Frontal cortex (tissue), 4 donors: ENCODE data around the gene CRIP1. TPM values are rescaled to one million over a fixed set of nuclear protein-coding genes. Genes with fewer than 3 reads are reported as not detected.

Experiments used
- DNase-seq, 2 donors: peaks; one replicate each; pipeline ENCODE4 v3.0.0; 2012; ENCODE audit warnings: low spot score in 2 of 2
- FAIRE-seq: peaks from 2 replicates; lab custom pipeline; 2012; peaks lifted over from hg19 to GRCh38; lab: Jason Lieb, UNC
- total RNA-seq: library from RNA; depleted of rRNA; stranded (reverse); fragments of >200 nt; gene quantifications from one replicate; pipeline ENCODE4 v1.2.3, GENCODE V29; 2014
- donor health status: control.
- donor health status: control.
- donor health status: control.

The CRIP1 gene
- total RNA-seq, 1 donor from 2014 or later = not detected

GRCh38 chr14:105490267-105490571, 3.5 kb downstream of the CRIP1 start:
- FAIRE-seq = no peak

GRCh38 chr14:105490572-105491365, 4.1 kb downstream of the CRIP1 start, which contains the start of gene TEDC1:
TEDC1 (plus strand) TSS chr14:105491246; CDS start chr14:105491376, 130 bp downstream.
- peak; percentile 98 for DNase-seq
- FAIRE-seq = peak; percentile 97

More at GRCh38 chr14:105490267-105490571, 3.5 kb downstream of the CRIP1 start:
- no peak for DNase-seq

- DNase-seq (peak in 1 of 2 donors; percentile 69), FAIRE-seq (no peak)
Observed at GRCh38 chr14:105491366-105491973, 4.8 kb downstream of the CRIP1 start.

GRCh38 chr14:105492031-105492970, 5.6 kb downstream of the CRIP1 start:
- no peak for FAIRE-seq
- no peak for DNase-seq

- DNase-seq = no peak
- no peak for FAIRE-seq
Observed at GRCh38 chr14:105492971-105493871, 6.5 kb downstream of the CRIP1 start.

- FAIRE-seq (no peak), DNase-seq (no peak)
Observed at GRCh38 chr14:105493921-105494605, 7.4 kb downstream of the CRIP1 start.

DNA sequence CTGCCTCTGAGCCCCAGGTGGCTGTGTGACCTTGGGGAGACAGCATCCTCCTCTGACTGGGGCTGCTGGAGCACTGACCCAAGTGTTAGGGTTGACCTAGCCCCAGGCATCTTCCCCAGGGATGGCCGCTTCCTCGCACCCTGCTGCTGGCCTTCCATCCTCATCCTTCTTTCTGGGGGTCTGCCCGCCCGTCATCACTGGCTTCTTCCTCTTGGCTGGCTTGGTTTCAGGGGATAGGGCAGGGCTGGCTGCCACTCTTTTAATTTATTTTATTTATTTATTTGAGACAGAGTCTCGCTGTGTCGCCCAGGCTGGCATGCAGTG, 7.9 kb downstream of the CRIP1 start:
- DNase-seq (no peak), FAIRE-seq (no peak)

DNA sequence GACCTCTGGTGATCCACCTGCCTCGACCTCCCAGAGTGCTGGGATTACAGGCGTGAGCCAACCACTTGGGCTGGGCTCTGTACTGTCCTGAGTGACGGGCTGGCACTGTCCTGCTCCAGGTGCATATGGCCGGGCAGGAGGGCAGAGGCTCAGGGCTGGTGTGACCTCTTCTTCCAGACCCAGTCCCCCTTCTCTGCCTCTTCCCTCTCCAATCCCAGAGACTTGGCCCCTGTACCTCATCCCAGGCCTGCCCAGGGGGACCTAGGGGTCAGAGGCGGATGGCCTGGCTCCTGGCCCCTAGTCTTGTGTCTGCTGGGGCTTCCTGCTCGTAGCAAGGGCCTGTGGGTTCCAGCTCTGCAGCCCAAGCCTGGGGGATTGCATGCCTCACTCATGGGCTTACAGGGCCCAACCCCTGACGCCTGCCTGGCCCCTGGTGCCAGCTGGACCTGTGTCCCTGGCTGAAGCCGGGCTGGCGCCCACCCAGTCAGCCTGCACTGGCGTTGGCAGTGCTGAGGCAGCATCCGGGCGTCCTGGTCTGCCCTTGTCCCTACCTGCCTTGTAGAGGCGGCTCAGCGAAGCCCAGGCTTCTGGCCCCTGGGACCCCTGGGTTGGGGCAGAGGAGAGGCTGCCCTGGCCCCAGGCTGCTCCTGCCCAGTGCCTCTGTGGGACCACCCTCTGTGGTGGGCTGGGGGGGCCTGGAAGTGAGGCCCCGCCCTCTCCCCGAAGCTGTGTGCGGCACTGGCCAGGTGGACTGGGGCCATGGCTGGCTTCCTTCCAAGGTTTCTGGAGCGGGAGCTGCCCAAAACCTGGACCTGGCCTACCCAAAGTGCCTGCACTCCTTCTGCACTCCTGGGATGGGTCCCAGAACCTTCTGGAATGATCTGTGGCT, 8.7 kb downstream of the CRIP1 start:
- FAIRE-seq (no peak), DNase-seq (no peak)

GRCh38 chr14:105495990-105496830, 9.5 kb downstream of the CRIP1 start:
- DNase-seq = no peak
- FAIRE-seq = no peak

DNA sequence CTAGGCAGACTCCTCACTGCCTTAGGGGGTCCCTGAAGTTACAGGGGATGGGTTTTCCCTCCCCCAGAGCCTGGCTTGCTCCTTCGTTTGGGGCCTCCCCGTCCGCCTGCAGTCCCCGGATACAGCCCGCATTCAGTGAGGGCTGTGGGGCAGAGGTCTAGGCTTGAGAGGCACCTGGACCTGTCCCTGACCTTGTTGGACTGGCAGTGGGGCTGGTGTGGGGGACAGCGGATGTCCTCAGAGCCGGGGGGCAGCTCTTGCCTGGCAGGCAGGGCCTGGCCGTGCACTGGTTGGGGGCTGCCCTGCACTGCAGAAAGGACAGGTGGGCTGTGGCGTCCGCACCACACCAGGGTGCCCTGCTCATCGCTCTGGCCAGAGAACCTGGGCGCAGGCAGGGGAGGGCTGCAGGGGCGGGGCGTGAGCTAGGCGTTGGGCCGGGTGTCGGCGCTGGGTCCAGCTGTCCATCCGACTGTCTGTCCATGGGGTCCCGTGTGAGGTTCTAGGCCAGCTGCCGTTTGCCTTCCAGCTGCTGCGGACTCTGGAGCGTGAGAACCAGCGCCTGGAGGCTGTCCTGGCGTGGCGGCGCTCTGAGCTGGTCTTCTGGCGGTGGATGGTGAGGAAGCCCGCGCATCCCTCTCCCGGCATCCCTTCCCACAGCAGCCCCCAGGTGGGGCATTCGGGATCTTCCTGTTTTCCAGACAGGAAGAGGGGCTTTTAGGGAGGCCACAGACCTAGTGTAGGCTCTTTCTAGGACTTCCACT, 10.3 kb downstream of the CRIP1 start:
- DNase-seq (no peak), FAIRE-seq (no peak)

DNA sequence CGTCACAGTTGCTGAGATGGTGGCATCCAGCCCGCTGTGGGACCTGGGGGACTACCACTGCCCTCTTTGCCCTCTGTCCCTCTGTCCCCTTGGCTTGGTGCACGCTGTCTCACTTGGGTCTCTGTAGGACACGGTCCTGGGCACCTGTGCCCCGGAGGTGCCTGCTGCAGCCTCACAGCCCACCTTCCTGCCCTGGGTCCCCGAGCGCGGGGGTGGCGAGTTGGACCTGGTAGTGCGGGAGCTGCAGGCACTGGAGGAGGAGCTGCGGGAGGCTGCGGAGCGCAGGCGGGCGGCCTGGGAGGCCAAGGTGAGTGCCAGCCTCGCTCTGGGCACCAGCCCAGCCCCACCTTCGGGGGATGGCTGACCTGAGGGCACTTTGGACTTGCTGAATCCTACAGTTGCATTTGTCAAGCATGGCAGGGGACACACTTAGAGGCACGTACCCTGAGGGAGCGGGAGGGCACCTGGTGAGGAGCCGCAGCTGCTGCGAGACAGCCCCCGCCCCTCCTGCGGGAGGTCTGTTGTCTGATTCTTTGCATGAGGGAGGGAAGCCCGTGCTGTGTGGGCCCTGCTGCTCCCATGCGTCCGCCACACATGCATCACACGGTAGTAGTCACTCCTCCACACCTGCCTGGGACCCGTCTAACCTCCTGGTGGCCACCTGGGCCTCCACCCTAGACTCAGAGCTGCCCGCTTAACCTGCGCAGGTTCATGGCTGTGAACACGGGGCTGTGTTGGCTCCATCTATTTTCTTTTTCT, 11.2 kb downstream of the CRIP1 start:
- DNase-seq (no peak), FAIRE-seq (no peak)

GRCh38 chr14:105498430-105499255, 12.0 kb downstream of the CRIP1 start:
- DNase-seq (peak; percentile 60 to 82), FAIRE-seq (no peak)

- no peak for FAIRE-seq
- peak; percentile 80 to 92 for DNase-seq
Observed at GRCh38 chr14:105499256-105500035, 12.8 kb downstream of the CRIP1 start.
